Measurements from ENCODE around the gene RAB1A.

GRCh38 chr2:65159261-65159660, 29.4 kb upstream of the RAB1A start:
- TF ChIP-seq POLR2A (IDR thresholded peaks at IDR 0.05; ENCODE audit: low read depth, low read length) (no peak), TAF1 (IDR thresholded peaks at IDR 0.05; ENCODE audit: borderline replicate concordance, low read depth, low read length) (no peak), POLR2AphosphoS5 (IDR thresholded peaks at IDR 0.05; ENCODE audit: low read depth, low read length) (no peak)
